ENCODE results near the gene FAS. TPM values are rescaled to one million over a fixed set of nuclear protein-coding genes. Genes with fewer than 3 reads are reported as not detected.

The FAS gene
- total RNA-seq, 1 experiment from 2014 or later = 91.9 TPM

DNA sequence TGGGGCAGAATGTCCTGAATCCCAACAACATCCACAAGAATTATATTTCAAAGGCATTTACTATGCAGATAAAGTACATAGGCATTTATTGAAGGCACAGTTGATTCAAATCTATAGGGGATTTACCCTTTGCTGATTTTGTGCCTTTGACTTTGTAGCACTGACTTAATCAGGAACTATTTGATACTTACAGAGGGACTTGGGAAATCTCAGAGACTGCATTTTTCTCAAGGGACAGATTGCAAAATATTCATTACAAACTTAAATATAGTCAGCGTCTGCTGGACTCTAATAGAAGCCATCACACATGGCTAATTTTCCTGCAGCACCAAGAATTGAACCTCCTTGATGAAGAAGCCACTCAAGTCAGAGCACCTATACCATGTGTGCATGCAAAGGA, 44.9 kb downstream of the FAS start:
- Histone ChIP-seq H3K36me3 (ENCODE audit: insufficient read depth, low read length) (no peaks in the 10 kb centered on the region), H3K27ac (ENCODE audit: low read length) (no peak overlapping the region), H3K27me3 (ENCODE audit: low read length) (no peaks in the 10 kb centered on the region), H3K4me2 (ENCODE audit: low read depth, low read length, poor library complexity, severe bottlenecking) (no peak overlapping the region), H3K4me3 (ENCODE audit: low read length) (no peak overlapping the region), H3K9me3 (ENCODE audit: low read length) (no peaks in the 10 kb centered on the region), H3K9me2 (replicated peaks; ENCODE audit: insufficient read depth, low read length) (no peaks in the 10 kb centered on the region), H2AFZ (ENCODE audit: low read length) (no peak overlapping the region), H3K9ac (ENCODE audit: low read length) (no peak overlapping the region), H3K4me1 (ENCODE audit: low read length) (peaks cover 35% of the 10 kb centered on the region), H3K79me2 (ENCODE audit: low read length) (no peaks in the 10 kb centered on the region), H4K20me1 (ENCODE audit: insufficient read depth, low read depth, low read length) (no peaks in the 10 kb centered on the region)
- DNase-seq = no peak

DNA sequence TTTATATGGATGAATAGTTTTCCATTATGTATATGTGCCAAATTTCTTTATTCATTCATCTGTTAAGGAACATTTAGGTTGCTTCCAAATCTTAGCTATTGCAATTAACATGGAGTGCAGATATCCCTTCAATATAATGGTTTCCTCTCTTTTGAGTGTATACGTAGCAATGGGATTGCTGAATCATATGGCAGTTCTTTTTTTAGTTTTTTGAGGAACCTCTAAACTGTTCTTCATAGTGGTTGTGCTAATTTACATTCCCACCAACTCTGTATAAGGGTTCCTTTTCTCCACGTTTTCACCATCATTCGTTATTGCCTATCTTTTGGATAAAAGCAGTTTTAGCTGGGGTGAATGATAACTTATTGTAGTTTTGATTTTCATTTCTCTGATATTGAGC, 46.5 kb downstream of the FAS start:
- H3K9me3 ChIP-seq (ENCODE audit: low read length) = no peaks in the 10 kb centered on the region
- no peaks in the 10 kb centered on the region for H3K27me3 ChIP-seq (ENCODE audit: low read length)
- no peaks in the 10 kb centered on the region for H3K79me2 ChIP-seq (ENCODE audit: low read length)
- H4K20me1 ChIP-seq (ENCODE audit: insufficient read depth, low read depth, low read length) = no peaks in the 10 kb centered on the region
- H3K9ac ChIP-seq (ENCODE audit: low read length) = no peak overlapping the region
- no peak overlapping the region for H3K4me2 ChIP-seq (ENCODE audit: low read depth, low read length, poor library complexity, severe bottlenecking)
- no peaks in the 10 kb centered on the region for H3K36me3 ChIP-seq (ENCODE audit: insufficient read depth, low read length)
- no peak for DNase-seq
- H3K27ac ChIP-seq (ENCODE audit: low read length) = no peak overlapping the region
- H3K9me2 ChIP-seq (replicated peaks; ENCODE audit: insufficient read depth, low read length) = no peaks in the 10 kb centered on the region
- no peak overlapping the region for H2AFZ ChIP-seq (ENCODE audit: low read length)
- peaks cover 18% of the 10 kb centered on the region for H3K4me1 ChIP-seq (ENCODE audit: low read length)
- no peak overlapping the region for H3K4me3 ChIP-seq (ENCODE audit: low read length)

DNA sequence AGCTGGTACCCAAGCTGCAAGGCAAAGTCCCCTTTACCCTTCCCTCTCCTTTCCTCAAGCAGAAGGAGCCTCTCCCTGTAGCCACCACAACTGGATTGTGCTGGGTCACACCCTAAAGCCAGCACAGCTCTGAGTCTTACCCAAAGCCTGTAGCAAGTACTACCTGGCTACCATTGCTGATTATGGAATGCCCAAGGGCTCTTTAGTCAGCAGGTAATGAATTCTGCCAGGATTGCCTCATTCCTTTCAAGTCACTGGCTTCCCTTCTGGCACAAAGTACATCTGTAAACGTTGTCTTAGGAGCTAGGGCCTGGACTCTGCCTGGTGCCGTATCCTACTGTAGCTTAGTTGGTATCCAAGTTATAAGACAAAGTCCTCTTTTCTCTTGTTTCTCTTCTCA, 52.0 kb downstream of the FAS start:
- peaks cover 6% of the 10 kb centered on the region for H3K4me1 ChIP-seq (ENCODE audit: low read length)
- H3K36me3 ChIP-seq (ENCODE audit: insufficient read depth, low read length) = no peaks in the 10 kb centered on the region
- H3K9ac ChIP-seq (ENCODE audit: low read length) = no peak overlapping the region
- no peaks in the 10 kb centered on the region for H3K9me3 ChIP-seq (ENCODE audit: low read length)
- DNase-seq = no peak
- no peak overlapping the region for H3K27ac ChIP-seq (ENCODE audit: low read length)
- H2AFZ ChIP-seq (ENCODE audit: low read length) = no peak overlapping the region
- H3K4me3 ChIP-seq (ENCODE audit: low read length) = no peak overlapping the region
- no peaks in the 10 kb centered on the region for H3K27me3 ChIP-seq (ENCODE audit: low read length)
- H3K4me2 ChIP-seq (ENCODE audit: low read depth, low read length, poor library complexity, severe bottlenecking) = no peak overlapping the region
- H3K79me2 ChIP-seq (ENCODE audit: low read length) = no peaks in the 10 kb centered on the region
- H3K9me2 ChIP-seq (replicated peaks; ENCODE audit: insufficient read depth, low read length) = no peaks in the 10 kb centered on the region
- H4K20me1 ChIP-seq (ENCODE audit: insufficient read depth, low read depth, low read length) = no peaks in the 10 kb centered on the region

DNA sequence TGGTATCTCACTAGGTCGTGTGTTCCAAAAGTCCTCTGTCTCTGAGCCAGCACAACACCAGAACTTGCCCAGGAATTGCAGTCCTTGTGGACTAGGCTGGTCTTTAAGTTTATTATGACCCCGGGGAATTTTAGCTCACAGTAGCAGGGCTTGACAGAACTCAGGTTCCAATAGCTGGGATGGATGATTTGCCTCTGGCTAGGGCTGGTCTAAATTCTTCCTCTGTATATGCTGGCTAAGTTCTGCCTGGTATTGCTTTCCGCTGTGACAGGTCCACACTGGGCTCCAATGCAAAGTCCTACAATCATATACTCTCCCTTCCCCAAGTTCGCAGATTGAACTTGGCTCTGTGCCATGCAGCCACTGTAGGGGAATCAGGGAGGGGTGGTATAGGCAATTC, 52.5 kb downstream of the FAS start:
- Histone ChIP-seq H3K4me1 (ENCODE audit: low read length) (peaks cover 6% of the 10 kb centered on the region), H3K9me3 (ENCODE audit: low read length) (no peaks in the 10 kb centered on the region), H3K9ac (ENCODE audit: low read length) (no peak overlapping the region), H3K27ac (ENCODE audit: low read length) (no peak overlapping the region), H4K20me1 (ENCODE audit: insufficient read depth, low read depth, low read length) (no peaks in the 10 kb centered on the region), H3K79me2 (ENCODE audit: low read length) (no peaks in the 10 kb centered on the region), H3K27me3 (ENCODE audit: low read length) (no peaks in the 10 kb centered on the region), H2AFZ (ENCODE audit: low read length) (no peak overlapping the region), H3K4me2 (ENCODE audit: low read depth, low read length, poor library complexity, severe bottlenecking) (no peak overlapping the region), H3K36me3 (ENCODE audit: insufficient read depth, low read length) (no peaks in the 10 kb centered on the region), H3K9me2 (replicated peaks; ENCODE audit: insufficient read depth, low read length) (no peaks in the 10 kb centered on the region), H3K4me3 (ENCODE audit: low read length) (no peak overlapping the region)
- no peak for DNase-seq

DNA sequence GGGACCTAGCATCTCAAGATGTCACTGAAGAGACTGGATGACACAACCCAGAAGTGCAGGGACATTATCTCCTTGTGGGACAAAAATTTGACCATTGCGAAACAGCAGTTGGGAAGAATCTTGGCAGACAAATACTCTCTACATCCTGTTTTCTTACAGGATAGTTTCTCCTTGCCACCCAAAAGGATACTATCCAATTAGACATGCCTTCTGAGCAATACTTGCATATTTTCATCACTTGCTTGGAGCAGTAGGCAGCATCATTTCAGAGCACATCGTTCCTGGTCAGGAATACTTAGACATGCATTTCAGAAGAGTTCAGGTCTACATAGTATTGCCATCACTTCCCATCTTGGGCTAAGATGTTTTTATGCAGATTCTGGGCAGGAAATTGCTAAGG, 56.8 kb downstream of the FAS start:
- H3K36me3 ChIP-seq (ENCODE audit: insufficient read depth, low read length) = no peaks in the 10 kb centered on the region
- H3K4me1 ChIP-seq (ENCODE audit: low read length) = peaks cover 6% of the 10 kb centered on the region
- DNase-seq = no peak
- H3K4me2 ChIP-seq (ENCODE audit: low read depth, low read length, poor library complexity, severe bottlenecking) = no peak overlapping the region
- no peaks in the 10 kb centered on the region for H3K79me2 ChIP-seq (ENCODE audit: low read length)
- no peak overlapping the region for H3K27ac ChIP-seq (ENCODE audit: low read length)
- no peak overlapping the region for H2AFZ ChIP-seq (ENCODE audit: low read length)
- H3K9ac ChIP-seq (ENCODE audit: low read length) = no peak overlapping the region
- no peaks in the 10 kb centered on the region for H3K9me3 ChIP-seq (ENCODE audit: low read length)
- no peaks in the 10 kb centered on the region for H3K9me2 ChIP-seq (replicated peaks; ENCODE audit: insufficient read depth, low read length)
- H3K27me3 ChIP-seq (ENCODE audit: low read length) = no peaks in the 10 kb centered on the region
- H4K20me1 ChIP-seq (ENCODE audit: insufficient read depth, low read depth, low read length) = no peaks in the 10 kb centered on the region
- no peak overlapping the region for H3K4me3 ChIP-seq (ENCODE audit: low read length)

DNA sequence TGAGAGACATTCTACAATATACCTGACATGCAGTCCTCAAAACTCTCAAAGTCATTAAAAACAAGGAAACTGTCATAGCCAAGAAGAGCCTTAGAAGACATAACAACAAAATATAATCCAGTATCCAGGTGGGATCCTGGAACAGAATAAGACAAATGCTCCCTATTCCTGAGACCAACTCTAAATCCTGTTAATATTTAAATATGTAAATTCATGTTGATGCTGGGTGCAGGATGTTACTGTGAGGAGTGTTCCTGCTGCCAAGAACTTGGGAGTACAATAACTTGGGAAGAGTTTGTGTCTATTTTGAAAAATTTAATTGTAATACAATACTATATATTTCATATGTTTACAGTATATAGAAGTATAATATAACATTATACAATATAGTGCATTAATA, 61.0 kb downstream of the FAS start:
- Histone ChIP-seq H3K4me2 (ENCODE audit: low read depth, low read length, poor library complexity, severe bottlenecking) (no peak overlapping the region), H3K9me2 (replicated peaks; ENCODE audit: insufficient read depth, low read length) (no peaks in the 10 kb centered on the region), H3K36me3 (ENCODE audit: insufficient read depth, low read length) (no peaks in the 10 kb centered on the region), H3K27me3 (ENCODE audit: low read length) (no peaks in the 10 kb centered on the region), H3K4me1 (ENCODE audit: low read length) (no peaks in the 10 kb centered on the region), H3K4me3 (ENCODE audit: low read length) (no peak overlapping the region), H3K9ac (ENCODE audit: low read length) (no peak overlapping the region), H3K79me2 (ENCODE audit: low read length) (no peaks in the 10 kb centered on the region), H2AFZ (ENCODE audit: low read length) (no peak overlapping the region), H3K27ac (ENCODE audit: low read length) (no peak overlapping the region), H4K20me1 (ENCODE audit: insufficient read depth, low read depth, low read length) (no peaks in the 10 kb centered on the region), H3K9me3 (ENCODE audit: low read length) (no peaks in the 10 kb centered on the region)
- DNase-seq = no peak

DNA sequence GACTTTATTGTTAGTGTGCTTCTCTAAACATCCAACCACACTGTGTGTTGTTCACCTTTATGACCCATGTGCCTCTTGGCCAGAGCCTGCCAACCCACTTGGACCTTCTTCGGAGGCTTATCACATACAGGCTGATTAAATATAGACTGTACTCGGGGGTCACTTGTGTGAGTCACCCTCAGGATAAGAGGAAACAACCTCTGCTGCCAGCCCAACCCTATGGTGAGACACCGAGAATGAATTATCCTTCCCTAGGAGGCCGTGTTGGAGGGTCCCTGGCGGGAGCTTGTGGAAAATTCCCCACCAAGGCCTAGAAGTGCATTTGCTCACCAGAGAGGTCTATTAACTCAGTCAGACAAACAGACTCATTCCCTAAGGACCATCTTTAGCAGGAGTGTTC, 63.0 kb downstream of the FAS start:
- no peaks in the 10 kb centered on the region for H3K9me3 ChIP-seq (ENCODE audit: low read length)
- H3K9me2 ChIP-seq (replicated peaks; ENCODE audit: insufficient read depth, low read length) = no peaks in the 10 kb centered on the region
- no peaks in the 10 kb centered on the region for H3K4me1 ChIP-seq (ENCODE audit: low read length)
- H3K9ac ChIP-seq (ENCODE audit: low read length) = no peak overlapping the region
- no peak overlapping the region for H3K4me3 ChIP-seq (ENCODE audit: low read length)
- H3K79me2 ChIP-seq (ENCODE audit: low read length) = no peaks in the 10 kb centered on the region
- no peak overlapping the region for H3K27ac ChIP-seq (ENCODE audit: low read length)
- no peak overlapping the region for H2AFZ ChIP-seq (ENCODE audit: low read length)
- no peak for DNase-seq
- no peak overlapping the region for H3K4me2 ChIP-seq (ENCODE audit: low read depth, low read length, poor library complexity, severe bottlenecking)
- H3K27me3 ChIP-seq (ENCODE audit: low read length) = no peaks in the 10 kb centered on the region
- H4K20me1 ChIP-seq (ENCODE audit: insufficient read depth, low read depth, low read length) = no peaks in the 10 kb centered on the region
- no peaks in the 10 kb centered on the region for H3K36me3 ChIP-seq (ENCODE audit: insufficient read depth, low read length)

DNA sequence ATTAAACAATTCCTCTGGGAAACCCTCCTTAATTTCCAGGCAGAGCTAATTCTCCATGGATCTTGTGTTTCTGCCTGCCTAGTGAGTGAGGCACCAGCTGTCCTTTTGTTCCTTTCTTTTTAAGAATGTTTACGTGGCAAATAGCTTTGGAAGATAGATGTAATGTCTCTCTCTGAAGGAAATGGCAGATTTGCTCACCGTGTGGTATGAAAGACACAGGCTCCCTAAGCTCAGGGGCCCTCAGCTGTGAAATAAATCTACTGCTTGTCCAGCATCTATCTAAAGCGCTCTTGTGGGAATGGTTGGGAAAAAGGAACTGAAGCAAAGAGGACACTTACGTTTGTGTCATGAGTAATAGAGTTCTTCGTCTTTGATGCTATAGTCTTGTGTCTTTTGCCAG, 64.6 kb downstream of the FAS start:
- Histone ChIP-seq H3K27ac (ENCODE audit: low read length) (no peak overlapping the region), H3K4me3 (ENCODE audit: low read length) (no peak overlapping the region), H3K9me2 (replicated peaks; ENCODE audit: insufficient read depth, low read length) (no peaks in the 10 kb centered on the region), H3K79me2 (ENCODE audit: low read length) (no peaks in the 10 kb centered on the region), H3K4me2 (ENCODE audit: low read depth, low read length, poor library complexity, severe bottlenecking) (no peak overlapping the region), H3K9me3 (ENCODE audit: low read length) (no peaks in the 10 kb centered on the region), H4K20me1 (ENCODE audit: insufficient read depth, low read depth, low read length) (no peaks in the 10 kb centered on the region), H3K36me3 (ENCODE audit: insufficient read depth, low read length) (no peaks in the 10 kb centered on the region), H3K27me3 (ENCODE audit: low read length) (no peaks in the 10 kb centered on the region), H3K9ac (ENCODE audit: low read length) (no peak overlapping the region), H2AFZ (ENCODE audit: low read length) (no peak overlapping the region), H3K4me1 (ENCODE audit: low read length) (no peaks in the 10 kb centered on the region)
- no peak for DNase-seq

DNA sequence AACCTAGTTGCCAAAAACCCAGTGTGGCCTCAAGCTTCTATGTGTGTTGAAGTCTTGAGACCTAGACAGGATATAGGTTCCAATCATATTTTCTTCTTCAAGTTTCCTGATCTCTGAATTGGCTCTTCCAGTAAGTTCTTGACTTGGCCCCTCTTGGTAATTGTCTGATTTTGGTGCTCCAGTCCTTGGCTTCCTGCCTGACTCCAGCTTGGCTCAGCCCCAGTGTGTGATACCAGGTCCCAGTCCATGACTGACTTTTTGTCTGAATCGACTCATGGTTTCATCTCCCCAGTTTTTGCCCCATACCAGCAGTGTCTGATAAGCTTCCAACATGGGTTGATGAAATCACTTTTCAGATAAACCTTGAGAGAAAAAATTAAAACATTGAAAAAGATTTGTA, 72.3 kb downstream of the FAS start:
- Histone ChIP-seq H3K79me2 (ENCODE audit: low read length) (no peaks in the 10 kb centered on the region), H3K4me2 (ENCODE audit: low read depth, low read length, poor library complexity, severe bottlenecking) (no peak overlapping the region), H3K27ac (ENCODE audit: low read length) (no peak overlapping the region), H3K36me3 (ENCODE audit: insufficient read depth, low read length) (no peaks in the 10 kb centered on the region), H4K20me1 (ENCODE audit: insufficient read depth, low read depth, low read length) (no peaks in the 10 kb centered on the region), H3K9ac (ENCODE audit: low read length) (no peak overlapping the region), H3K9me3 (ENCODE audit: low read length) (no peaks in the 10 kb centered on the region), H3K4me3 (ENCODE audit: low read length) (no peak overlapping the region), H3K27me3 (ENCODE audit: low read length) (no peaks in the 10 kb centered on the region), H3K4me1 (ENCODE audit: low read length) (no peaks in the 10 kb centered on the region), H3K9me2 (replicated peaks; ENCODE audit: insufficient read depth, low read length) (no peaks in the 10 kb centered on the region), H2AFZ (ENCODE audit: low read length) (no peak overlapping the region)
- DNase-seq = no peak
